K562 (cell line): ENCODE results near the gene FMNL1. TPM values are rescaled to one million over a fixed set of nuclear protein-coding genes. Genes with fewer than 3 reads are reported as not detected.

ENCODE experiments used
- ATAC-seq: fragments of 200-7000 bp; cut with Tn5 transposase; 3 replicates; pipeline ENCODE4 v1.9.1; 2020; ENCODE audit warnings: moderate library complexity
- BruUV-seq: library from RNA; stranded (reverse); fragments of 400-500 nt; replicated peaks from 2 replicates; lab custom pipeline; 2021; lab: Mats Ljungman, UMichigan
- CTCF ChIA-PET: fragments of 300-600 bp; formaldehyde crosslinking; extraction: SDS; loops from one replicate; lab custom pipeline; 2021; ENCODE audit warnings: low intra/inter-chr PET ratio; lab: Yijun Ruan, JAX
- POLR2A ChIA-PET: fragments of 300-600, 350-650 bp; sonication (Branson Sonifier 250); formaldehyde crosslinking; extraction: SDS; loops from one replicate; lab custom pipeline; 2021; ENCODE audit warnings: antibody characterized with exemption, inconsistent platforms; lab: Yijun Ruan, JAX
- DNase-seq, 4 experiments: peaks; one replicate each; pipeline versions ENCODE4 v3.0.0 to v3.0.0-alpha.2; 2011 to 2018; ENCODE audit warnings: low spot score in 3 of 4, mixed read lengths in 3 of 4; ENCODE audit errors: extremely low read depth in 1 of 4
- FAIRE-seq: peaks from 2 replicates; lab custom pipeline; 2011; peaks lifted over from hg19 to GRCh38; lab: Jason Lieb, UNC
- H2AFZ ChIP-seq: 2 replicates; pipeline ENCODE4 v1.6.0; 2011; ENCODE audit warnings: low read depth, low read length, control low read depth, inconsistent platforms
- H3K27ac ChIP-seq: fragments of 200-600 bp; 3 replicates; pipeline ENCODE4 v1.8.0; 2011; ENCODE audit warnings: low read depth, mild to moderate bottlenecking, control low read depth, inconsistent platforms, low read length, moderate library complexity, mixed read lengths; ENCODE audit errors: extremely low read depth
- H3K27me3 ChIP-seq, 2 experiments: fragments of 300-600 bp in 1 of 2; 2 replicates in 1 of 2; 3 replicates in 1 of 2; pipeline versions ENCODE4 v1.6.0 to v1.8.0; 2011; ENCODE audit warnings: inconsistent platforms in 2 of 2, low read length in 2 of 2, mild to moderate bottlenecking in 1 of 2, mixed read lengths in 1 of 2, moderate library complexity in 1 of 2; ENCODE audit not compliant: control insufficient read depth in 2 of 2, insufficient read depth in 2 of 2
- H3K36me3 ChIP-seq: fragments of 300-600 bp; 3 replicates; pipeline ENCODE4 v1.8.0; 2011; ENCODE audit warnings: mild to moderate bottlenecking, low read length, inconsistent platforms; ENCODE audit not compliant: control insufficient read depth, insufficient read depth
- H3K4me1 ChIP-seq, 2 experiments: fragments of 200-600 bp in 1 of 2; replicated peaks in 1 of 2; 2 replicates in 1 of 2; 3 replicates in 1 of 2; pipeline versions ENCODE4 v1.5.1 to v1.8.0; 2011; ENCODE audit warnings: inconsistent platforms in 2 of 2, low read length in 2 of 2, mild to moderate bottlenecking in 1 of 2, mixed read lengths in 1 of 2, moderate library complexity in 1 of 2; ENCODE audit not compliant: control insufficient read depth in 2 of 2, insufficient read depth in 2 of 2
- H3K4me2 ChIP-seq: 2 replicates; pipeline ENCODE4 v1.6.1; 2011; ENCODE audit warnings: low read length, control low read depth, inconsistent platforms, mixed read lengths; ENCODE audit not compliant: insufficient read depth
- H3K4me3 ChIP-seq: fragments of 200-600 bp; sonication (generic), shearing (Covaris generic); 2 replicates; pipeline ENCODE4 v1.5.1; 2016; ENCODE audit warnings: control low read depth, inconsistent platforms
- H3K79me2 ChIP-seq: fragments of 200-600 bp; 3 replicates; pipeline ENCODE4 v1.8.0; 2011; ENCODE audit warnings: low read length, inconsistent platforms; ENCODE audit not compliant: control insufficient read depth, insufficient read depth
- H3K9ac ChIP-seq, 2 experiments: 2 replicates each; pipeline versions ENCODE4 v1.6.0 to v1.6.1; 2011; ENCODE audit warnings: low read depth in 2 of 2, low read length in 2 of 2, control low read depth in 1 of 2, inconsistent platforms in 1 of 2, mild to moderate bottlenecking in 1 of 2, mixed read lengths in 1 of 2; ENCODE audit not compliant: insufficient read depth in 1 of 2
- H3K9me1 ChIP-seq: one replicate; pipeline ENCODE4 v1.6.0; 2011; ENCODE audit warnings: inconsistent platforms, mild to moderate bottlenecking, low read length, moderate library complexity; ENCODE audit not compliant: control insufficient read depth, insufficient read depth
- H3K9me3 ChIP-seq: replicated peaks from 2 replicates; pipeline ENCODE4 v1.5.1; 2011; ENCODE audit warnings: low read depth, low read length, inconsistent platforms; ENCODE audit not compliant: control insufficient read depth, insufficient read depth
- H4K20me1 ChIP-seq: replicated peaks from 2 replicates; pipeline ENCODE4 v1.6.1; 2011; ENCODE audit warnings: low read length, inconsistent platforms, mixed read lengths; ENCODE audit not compliant: control insufficient read depth, insufficient read depth
- E4F1 ChIP-seq: fragments of 250-450 bp; sonication (Bioruptor Pico); IDR thresholded peaks from 2 replicates; pipeline ENCODE4 v1.5.0; 2021; ENCODE audit warnings: mild to moderate bottlenecking, borderline replicate concordance
- POLR2G ChIP-seq: fragments of 200-400 bp; formaldehyde crosslinking; IDR thresholded peaks from 2 replicates; pipeline ENCODE4 v1.6.1; 2017; ENCODE audit warnings: low read depth, mild to moderate bottlenecking, antibody characterized with exemption, low read length, moderate library complexity
- PRDM10 ChIP-seq: fragments of 450-650 bp; IDR thresholded peaks from 2 replicates; pipeline ENCODE4 v1.6.1; 2018; ENCODE audit not compliant: partially characterized antibody
- RB1 ChIP-seq: fragments of 450-650 bp; IDR thresholded peaks from 2 replicates; pipeline ENCODE4 v1.6.1; 2017; ENCODE audit warnings: low read depth, mild to moderate bottlenecking
- STAT5B ChIP-seq: fragments of 250-450 bp; sonication (Bioruptor Pico); IDR thresholded peaks from 2 replicates; pipeline ENCODE4 v1.8.0; 2021; ENCODE audit warnings: mild to moderate bottlenecking, inconsistent platforms
- TCF15 ChIP-seq: fragments of 250-450 bp; sonication (Bioruptor Pico); IDR thresholded peaks from 2 replicates; pipeline ENCODE4 v1.8.0; 2022; ENCODE audit warnings: moderate library complexity, mild to moderate bottlenecking, inconsistent platforms
- TEAD2 ChIP-seq: fragments of 450-650 bp; IDR thresholded peaks from 2 replicates; pipeline ENCODE4 v1.6.1; 2016; ENCODE audit warnings: missing genetic modification characterization, control low read depth, missing compliant biosample characterization
- WGBS: fragments of 100-300 bp; shearing (Covaris generic); methylation state at CpG from one replicate; pipeline ENCODE4 v1.1.6; 2016; ENCODE audit warnings: low coverage, mixed read lengths; ENCODE audit not compliant: insufficient coverage; ENCODE audit errors: missing lambda C conversion rate; 5-methylcytosine and 5-hydroxymethylcytosine counted together
- in situ Hi-C: fragments of 300-500 bp; cut with MboI; formaldehyde crosslinking; loops from 4 replicates; pipeline ENCODE4 v1.15.0; 2018; ENCODE audit warnings: inconsistent platforms, mixed read lengths
- intact Hi-C: fragments of 100-400 bp; cut with micrococcal nuclease; formaldehyde crosslinking; loops from 2 replicates; pipeline ENCODE4 v1.14.2; 2022
- polyA plus RNA-seq, 8 experiments: library from polyadenylated mRNA; depleted of rRNA in 4 of 8; stranded (reverse) in 5 of 8; unstranded in 3 of 8; fragments of >200 nt; fragmentation: Nextera tagmentation in 2 of 8; fragmentation: Illumina TruSeq in 1 of 8; extraction: Ambion mirVana in 2 of 8; extraction: Trizol in 1 of 8; gene quantifications; 2 replicates each; pipeline versions ENCODE4 v1.2.1 to v1.2.3, GENCODE V29; 2011 to 2014; ENCODE audit warnings: inconsistent platforms in 1 of 8, missing spikeins in 1 of 8
- total RNA-seq, 7 experiments: library from RNA; depleted of rRNA in 6 of 7; stranded (reverse); fragments of >200 nt in 6 of 7; fragmentation: Illumina TruSeq in 2 of 7; extraction: Trizol in 2 of 7; gene quantifications; 2 replicates each; pipeline versions ENCODE4 v1.2.1 to v1.2.3, GENCODE V29; 2011 to 2021; ENCODE audit warnings: low replicate concordance in 1 of 7

FMNL1 gene
- total and polyA plus RNA-seq, 9 of the 15 experiments (the other 6 are each of a cell fraction or from before 2014, with no cell fraction given) = 0.70 to 36.6 (median 7.7) TPM

GRCh38 chr17:45265821-45266220, 44.1 kb downstream of the FMNL1 start:
- FAIRE-seq (no peak), DNase-seq (no peak), ATAC-seq (no peak)
- peaks cover 81% of the 10 kb centered on the region for H3K36me3 ChIP-seq
- POLR2A ChIA-PET = interaction anchor here (0.7 to 2.4 kb wide), 5 partner anchors 10 to 130 kb away, joined by 3 to 13 read pairs (median 4); partner anchors contain the start of genes ACBD4 and HEXIM1
- no peak overlapping the region for H3K27ac ChIP-seq
- H3K4me3 ChIP-seq = no peak overlapping the region
- in situ Hi-C loops = no loop called here
- 0 out of 2 replicates have a peak, but pooled peaks cover 7% of the 10 kb centered on the region for H4K20me1 ChIP-seq
- H3K4me1 ChIP-seq = peaks cover 0 to 22% of the 10 kb centered on the region in 2 experiments; a peak in 1 of 5 replicates
- no peak overlapping the region for H3K9ac ChIP-seq
- H2AFZ ChIP-seq = no peak overlapping the region
- no peaks in the 10 kb centered on the region for H3K9me3 ChIP-seq
- H3K4me2 ChIP-seq = no peak overlapping the region
- no peaks in the 10 kb centered on the region for H3K9me1 ChIP-seq
- no peaks in the 10 kb centered on the region for H3K79me2 ChIP-seq
- no peak for TF ChIP-seq STAT5B (CRISPR knock-in tag)
- WGBS = 16% methylated on average over 1 of the region's 1 CpG
- BruUV-seq = no TSS peak
- intact Hi-C loops = no loop called here
- H3K27me3 ChIP-seq = no peaks in the 10 kb centered on the region
- CTCF ChIA-PET = no interaction called here

DNA sequence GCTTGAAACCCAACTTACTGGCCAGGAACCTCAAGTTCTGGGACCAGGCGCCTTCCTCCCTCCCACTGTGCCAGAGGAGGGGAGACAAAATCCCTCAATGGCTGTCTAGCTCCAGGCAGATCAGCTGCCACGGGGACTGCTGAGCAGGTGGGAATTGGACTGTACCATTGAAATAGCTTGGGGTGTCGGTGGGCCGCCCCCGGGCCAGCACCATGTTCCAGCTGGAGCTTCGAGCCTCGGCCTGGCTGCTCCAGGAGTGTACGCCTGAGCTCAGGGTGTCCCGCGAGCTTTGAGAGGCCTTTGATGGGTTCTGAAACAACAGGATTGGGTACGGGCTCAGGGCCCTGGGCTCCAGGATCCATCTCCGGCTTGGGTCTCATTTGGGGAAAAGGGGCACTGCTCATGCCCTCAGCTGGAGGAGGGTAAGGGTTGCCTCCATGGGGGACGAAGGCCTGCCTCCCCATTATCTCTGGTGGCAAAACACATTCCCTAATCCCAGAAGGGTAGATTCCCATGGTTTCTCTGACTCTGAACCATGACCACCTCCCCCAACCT, 44.8 kb downstream of the FMNL1 start:
- ChIA-PET CTCF (no interaction called here), POLR2A (interaction anchor here (0.7 to 2.4 kb wide), 4 partner anchors 10 to 170 kb away, joined by 3 to 13 read pairs (median 4); no protein-coding TSS in a partner anchor)
- H3K4me1 ChIP-seq = peaks cover 0 to 24% of the 10 kb centered on the region in 2 experiments; a peak in 1 of 5 replicates
- no peaks in the 10 kb centered on the region for H3K27me3 ChIP-seq
- H4K20me1 ChIP-seq = 0 out of 2 replicates have a peak, but pooled peaks cover 7% of the 10 kb centered on the region
- no peak for DNase-seq
- peaks cover 81% of the 10 kb centered on the region for H3K36me3 ChIP-seq
- in situ Hi-C loops (no loop called here), intact Hi-C loops (no loop called here)
- no TSS peak for BruUV-seq
- no peak for FAIRE-seq
- H3K79me2 ChIP-seq = no peaks in the 10 kb centered on the region
- no peaks in the 10 kb centered on the region for H3K9me1 ChIP-seq
- H3K4me2 ChIP-seq = no peak overlapping the region
- H3K27ac ChIP-seq = no peak overlapping the region
- no peak overlapping the region for H3K4me3 ChIP-seq
- no peak for ATAC-seq
- peak; percentile 36; the same call in 1 of the 2 replicates for TF ChIP-seq POLR2G
- TF ChIP-seq RB1 = no peak
- TF ChIP-seq TCF15 (CRISPR knock-in tag) = no peak
- peak; percentile 15 for TF ChIP-seq PRDM10
- TF ChIP-seq TEAD2 (tag) = no peak
- TF ChIP-seq E4F1 = no peak
- no peak overlapping the region for H2AFZ ChIP-seq
- 89% methylated on average over 8 of the region's 13 CpGs for WGBS
- H3K9me3 ChIP-seq = no peaks in the 10 kb centered on the region
- no peak overlapping the region for H3K9ac ChIP-seq
